Fibroblast of lung (primary cell): ENCODE data around the gene MXI1. TPM values are rescaled to one million over a fixed set of nuclear protein-coding genes. Genes with fewer than 3 reads are reported as not detected.
"Not testable (repeated sequence)": the region's sequence is repeated elsewhere in the genome, so short reads cannot be mapped to it uniquely, and the experiment has no call there.

Experiments
- DNase-seq, 2 donors: peaks; one replicate each; pipeline versions ENCODE4 v3.0.0 to v3.0.0-alpha.2; 2010; ENCODE audit warnings: low read depth in 2 of 2
- H2AFZ ChIP-seq: 2 replicates; pipeline ENCODE4 v1.5.1; 2012; ENCODE audit warnings: low read length, control low read depth, inconsistent platforms
- H3K27ac ChIP-seq: 2 replicates; pipeline ENCODE4 v1.5.1; 2011; ENCODE audit warnings: low read length, control low read depth; ENCODE audit not compliant: insufficient read depth
- H3K27me3 ChIP-seq: 2 replicates; pipeline ENCODE4 v1.5.1; 2011; ENCODE audit warnings: mild to moderate bottlenecking, low read length; ENCODE audit not compliant: control insufficient read depth, insufficient read depth
- H3K36me3 ChIP-seq: 2 replicates; pipeline ENCODE4 v1.5.1; 2011; ENCODE audit warnings: low read length; ENCODE audit not compliant: control insufficient read depth, insufficient read depth
- H3K4me1 ChIP-seq: 2 replicates; pipeline ENCODE4 v1.5.1; 2011; ENCODE audit warnings: low read length; ENCODE audit not compliant: control insufficient read depth, insufficient read depth; ENCODE audit errors: extremely low read depth
- H3K4me2 ChIP-seq: 2 replicates; pipeline ENCODE4 v1.5.1; 2011; ENCODE audit warnings: low read length, control low read depth; ENCODE audit not compliant: insufficient read depth; ENCODE audit errors: extremely low read depth
- H3K4me3 ChIP-seq, 4 experiments: fragments of 200-600 bp in 1 of 4; sonication (generic) in 1 of 4; replicated peaks in 1 of 4; 2 replicates each; pipeline ENCODE4 v1.5.1; 2011 to 2016; ENCODE audit warnings: low read length in 4 of 4, low read depth in 3 of 4, mild to moderate bottlenecking in 3 of 4, control low read depth in 2 of 4, inconsistent platforms in 1 of 4, mixed read lengths in 1 of 4; ENCODE audit not compliant: insufficient read depth in 1 of 4; ENCODE audit errors: control extremely low read depth in 1 of 4
- H3K79me2 ChIP-seq: 2 replicates; pipeline ENCODE4 v1.5.1; 2012; ENCODE audit warnings: mild to moderate bottlenecking, low read length, inconsistent platforms; ENCODE audit not compliant: control insufficient read depth, insufficient read depth
- H3K9ac ChIP-seq: 2 replicates; pipeline ENCODE4 v1.5.1; 2011; ENCODE audit warnings: mild to moderate bottlenecking, low read length, control low read depth; ENCODE audit not compliant: insufficient read depth
- H3K9me3 ChIP-seq: 2 replicates; pipeline ENCODE4 v1.5.1; 2012; ENCODE audit warnings: low read depth, low read length; ENCODE audit not compliant: control insufficient read depth, insufficient read depth
- H4K20me1 ChIP-seq: 2 replicates; pipeline ENCODE4 v1.5.1; 2011; ENCODE audit warnings: low read length; ENCODE audit not compliant: control insufficient read depth, insufficient read depth; ENCODE audit errors: extremely low read depth
- EZH2 ChIP-seq: IDR thresholded peaks from 2 replicates; pipeline ENCODE4 v1.5.1; 2012; ENCODE audit warnings: low read length, control low read depth, mild to moderate bottlenecking; ENCODE audit errors: missing control alignments
- polyA plus RNA-seq, 2 donors: library from polyadenylated mRNA; depleted of rRNA in 1 of 2; stranded (reverse) in 1 of 2; unstranded in 1 of 2; fragments of >200 nt; gene quantifications; 2 replicates each; pipeline ENCODE4 v1.2.1, GENCODE V29; 2011 to 2012; ENCODE audit warnings: missing spikeins in 1 of 2
- total RNA-seq: library from RNA; depleted of rRNA; stranded (reverse); fragments of >200 nt; gene quantifications from 2 replicates; pipeline ENCODE4 v1.2.1, GENCODE V29; 2014
- TF ChIP-seq, protein P1 (sequence below), 2 donors: IDR thresholded peaks in 1 of 2; conservative IDR thresholded peaks in 1 of 2; 1 replicate in 1 of 2; 2 replicates in 1 of 2; pipeline ENCODE4 v1.5.1; 2011 to 2012; ENCODE audit warnings: low read length in 2 of 2, control low read depth in 1 of 2, inconsistent platforms in 1 of 2, low read depth in 1 of 2, mild to moderate bottlenecking in 1 of 2

Gene MXI1
- total and polyA plus RNA-seq, 2 donors (not counting 1 experiment from before 2014, with no cell fraction given), result 18.7 to 40.1 TPM

DNA sequence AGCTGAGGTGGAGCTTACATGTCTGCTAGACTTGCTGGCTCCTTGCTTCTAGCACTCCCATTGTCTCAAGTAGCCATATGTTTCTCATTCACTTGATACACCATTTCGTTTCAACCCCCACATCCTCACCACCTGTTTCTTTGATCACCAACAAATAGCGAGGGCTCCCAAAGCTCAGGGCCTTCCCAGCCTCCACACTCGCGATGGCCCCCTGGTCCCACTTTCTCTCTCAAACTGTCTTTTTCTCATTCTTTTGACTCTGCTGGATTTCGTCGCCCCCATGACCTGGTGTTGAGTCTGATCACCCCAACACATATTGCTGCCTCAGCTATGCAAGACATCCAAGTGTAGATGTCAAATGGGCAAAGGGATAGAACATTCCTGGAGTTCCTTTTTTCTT, 123.3 kb downstream of the MXI1 start:
- Histone ChIP-seq H3K9me3 (no peaks in the 10 kb centered on the region), H3K4me2 (no peak overlapping the region), H3K27me3 (no peaks in the 10 kb centered on the region), H4K20me1 (no peaks in the 10 kb centered on the region), H3K36me3 (no peaks in the 10 kb centered on the region), H3K27ac (no peak overlapping the region), H3K4me1 (peaks cover 15% of the 10 kb centered on the region), H2AFZ (no peak overlapping the region), H3K4me3 (no peak overlapping the region), H3K79me2 (no peaks in the 10 kb centered on the region), H3K9ac (no peak overlapping the region)
- DNase-seq, result no peak
- TF ChIP-seq, protein P1, sequence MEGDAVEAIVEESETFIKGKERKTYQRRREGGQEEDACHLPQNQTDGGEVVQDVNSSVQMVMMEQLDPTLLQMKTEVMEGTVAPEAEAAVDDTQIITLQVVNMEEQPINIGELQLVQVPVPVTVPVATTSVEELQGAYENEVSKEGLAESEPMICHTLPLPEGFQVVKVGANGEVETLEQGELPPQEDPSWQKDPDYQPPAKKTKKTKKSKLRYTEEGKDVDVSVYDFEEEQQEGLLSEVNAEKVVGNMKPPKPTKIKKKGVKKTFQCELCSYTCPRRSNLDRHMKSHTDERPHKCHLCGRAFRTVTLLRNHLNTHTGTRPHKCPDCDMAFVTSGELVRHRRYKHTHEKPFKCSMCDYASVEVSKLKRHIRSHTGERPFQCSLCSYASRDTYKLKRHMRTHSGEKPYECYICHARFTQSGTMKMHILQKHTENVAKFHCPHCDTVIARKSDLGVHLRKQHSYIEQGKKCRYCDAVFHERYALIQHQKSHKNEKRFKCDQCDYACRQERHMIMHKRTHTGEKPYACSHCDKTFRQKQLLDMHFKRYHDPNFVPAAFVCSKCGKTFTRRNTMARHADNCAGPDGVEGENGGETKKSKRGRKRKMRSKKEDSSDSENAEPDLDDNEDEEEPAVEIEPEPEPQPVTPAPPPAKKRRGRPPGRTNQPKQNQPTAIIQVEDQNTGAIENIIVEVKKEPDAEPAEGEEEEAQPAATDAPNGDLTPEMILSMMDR (conservative IDR thresholded peaks at IDR 0.05 in 1 of 2, IDR thresholded peaks at IDR 0.05 in 1 of 2; ENCODE audit: low read depth in 1 of 2, low read length in 2 of 2), result no peak
- TF ChIP-seq EZH2, result no peak

DNA sequence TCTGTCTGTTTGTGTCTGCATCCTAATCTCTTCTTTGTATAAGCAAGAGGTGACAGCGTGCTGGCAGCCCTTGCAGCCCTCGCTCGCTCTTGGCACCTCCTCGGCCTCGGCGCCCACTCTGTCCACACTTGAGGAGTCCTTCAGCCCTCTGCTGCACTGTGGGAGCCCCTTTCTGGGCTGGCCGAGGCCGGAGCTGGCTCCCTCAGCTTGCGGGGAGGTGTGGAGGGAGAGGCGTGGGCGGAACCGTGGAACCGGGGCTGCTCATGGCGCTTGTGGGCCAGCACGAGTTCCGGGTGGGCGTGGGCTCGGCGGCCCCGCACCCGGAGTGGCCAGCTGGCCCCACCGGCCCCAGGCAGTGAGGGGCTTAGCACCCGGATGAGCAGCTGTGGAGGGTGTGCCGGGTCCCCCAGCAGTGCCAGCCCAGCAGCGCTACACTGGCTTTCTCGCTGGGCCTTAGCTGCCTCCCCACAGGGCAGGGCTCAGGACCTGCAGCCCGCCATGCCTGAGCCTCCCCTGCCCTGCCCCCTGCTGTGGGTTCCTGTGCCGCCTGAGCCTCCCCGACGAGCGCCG, 123.9 kb downstream of the MXI1 start:
- not testable (repeated sequence) for H3K4me3 ChIP-seq, H2AFZ ChIP-seq, H3K9me3 ChIP-seq, H3K4me2 ChIP-seq, H4K20me1 ChIP-seq, H3K79me2 ChIP-seq, H3K9ac ChIP-seq, H3K27me3 ChIP-seq, H3K27ac ChIP-seq, H3K36me3 ChIP-seq, DNase-seq
- H3K4me1 ChIP-seq, result peaks cover 14% of the 10 kb centered on the region

DNA sequence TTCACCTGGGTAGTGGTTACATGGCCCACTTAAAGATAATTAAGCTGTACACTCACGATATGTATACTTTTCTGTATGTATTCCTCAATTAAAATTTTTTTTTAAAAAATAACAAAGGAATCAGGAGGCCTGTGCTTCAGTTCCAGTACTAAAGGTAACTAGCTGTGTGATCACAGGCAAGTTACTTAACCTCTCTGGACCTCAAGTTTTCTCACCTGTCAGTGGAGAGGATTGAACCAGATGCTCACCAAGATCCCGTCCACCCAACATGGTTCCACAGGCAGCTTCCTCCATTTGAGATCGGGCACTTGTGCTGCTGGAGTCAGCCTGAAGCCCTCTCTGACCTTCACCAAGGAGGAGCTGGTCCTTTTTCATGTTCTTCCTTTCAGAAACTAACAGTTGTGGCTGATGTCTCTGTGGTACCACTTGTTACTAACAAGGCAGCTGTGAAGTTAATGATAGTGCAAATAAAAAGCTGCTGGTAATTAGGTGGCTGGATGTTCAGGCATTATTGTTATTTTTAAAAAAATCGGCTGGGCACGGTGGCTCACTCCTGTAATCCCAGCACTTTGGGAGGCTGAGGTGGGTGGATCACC, 126.8 kb downstream of the MXI1 start:
- Histone ChIP-seq H3K79me2 (no peaks in the 10 kb centered on the region), H2AFZ (no peak overlapping the region), H3K9ac (no peak overlapping the region), H3K4me2 (no peak overlapping the region), H3K27ac (no peak overlapping the region), H3K4me1 (peaks cover 13% of the 10 kb centered on the region), H3K36me3 (no peaks in the 10 kb centered on the region), H4K20me1 (no peaks in the 10 kb centered on the region), H3K27me3 (no peaks in the 10 kb centered on the region), H3K9me3 (no peaks in the 10 kb centered on the region), H3K4me3 (no peak overlapping the region)
- TF ChIP-seq EZH2, result no peak
- TF ChIP-seq, protein P1 (conservative IDR thresholded peaks at IDR 0.05 in 1 of 2, IDR thresholded peaks at IDR 0.05 in 1 of 2; ENCODE audit: low read depth in 1 of 2, low read length in 2 of 2), result no peak
- no peak for DNase-seq
